GM18498 (cell line): Measurements from ENCODE around the gene SEMA4B.

Source experiments
- ATAC-seq: cut with Tn5 transposase; IDR thresholded peaks from one replicate; pipeline ENCODE4 v1.9.1; 2021; ENCODE audit warnings: mild to moderate bottlenecking, moderate library complexity; ENCODE audit not compliant: unreplicated experiment

Gene SEMA4B

DNA sequence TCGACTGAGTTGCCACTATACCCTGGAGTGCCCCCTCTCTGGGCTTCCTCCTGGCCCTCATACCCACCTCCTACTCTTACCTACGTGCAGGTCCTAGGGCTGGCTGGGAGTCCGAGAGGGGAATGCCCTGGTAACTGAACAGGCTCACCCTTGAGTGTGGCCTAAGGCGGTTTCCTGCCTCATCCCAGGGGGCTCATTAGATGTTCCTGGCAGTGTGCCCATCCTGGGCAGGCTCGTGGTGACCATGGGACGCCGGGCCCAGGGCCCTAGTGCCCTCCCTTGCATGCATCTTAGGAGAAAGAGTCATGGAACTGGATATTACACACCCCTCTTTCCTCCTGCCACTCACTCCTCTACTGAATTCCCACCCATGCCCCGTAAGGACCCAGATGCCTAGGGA is 2.8 kb downstream of the SEMA4B start:
- ATAC-seq = no peak

DNA sequence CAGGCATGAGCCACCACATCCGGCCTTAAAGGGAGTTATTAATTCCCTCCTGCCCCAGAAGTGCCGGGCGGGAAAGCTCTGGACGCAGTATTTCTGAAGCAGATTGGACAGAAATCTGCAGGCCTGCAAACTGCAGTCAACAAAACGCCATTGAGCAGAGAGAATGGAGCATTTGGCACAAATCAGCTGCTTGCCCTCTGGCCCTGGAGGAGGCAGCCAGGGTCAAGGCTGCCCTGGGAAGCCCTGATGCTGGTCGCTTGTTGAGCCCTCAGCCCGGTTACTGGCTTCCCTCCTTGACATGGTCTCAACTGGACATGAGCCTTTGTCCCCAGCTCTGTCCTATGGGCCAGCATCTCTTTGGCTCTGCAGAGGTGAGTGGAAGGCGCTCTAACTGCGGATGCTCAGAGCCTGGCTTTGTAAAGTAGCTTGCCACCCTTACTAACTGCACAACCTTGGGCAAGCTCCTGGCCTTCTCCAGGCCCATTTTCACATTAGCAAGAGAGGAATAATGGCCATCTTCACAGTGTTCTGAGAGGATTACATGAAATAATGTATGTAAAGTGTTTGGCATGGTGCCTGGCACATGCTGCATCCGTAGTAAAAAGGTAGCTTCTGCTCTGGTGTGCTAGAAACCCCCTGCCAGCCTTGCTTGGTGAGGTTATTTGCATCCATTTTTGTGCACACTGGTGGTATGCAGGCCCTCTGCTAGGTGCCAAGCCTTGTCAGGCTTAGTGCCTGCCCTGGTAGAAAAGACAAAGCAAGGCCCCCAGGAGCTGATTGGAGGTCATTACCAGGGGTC is 4.1 kb downstream of the SEMA4B start:
- ATAC-seq = no peak

DNA sequence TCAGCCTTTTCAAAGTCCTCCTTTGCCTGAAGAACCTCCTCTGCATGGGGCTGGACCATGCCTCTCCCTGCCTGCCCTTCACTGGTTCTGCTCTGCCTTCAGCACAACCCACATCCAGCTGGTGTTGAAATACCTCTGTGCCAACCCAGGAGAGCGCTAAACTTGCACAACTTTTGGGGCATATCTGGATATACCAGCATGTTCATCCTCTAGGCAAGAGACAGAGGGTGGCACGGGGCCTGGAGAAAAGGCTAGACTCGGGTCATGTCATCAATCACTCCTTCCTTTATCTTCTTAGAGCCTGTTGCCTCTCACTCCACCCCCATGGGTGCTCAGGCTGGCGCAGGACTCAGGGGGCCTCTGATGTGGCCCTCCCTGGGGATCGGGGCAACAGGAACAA is 4.8 kb downstream of the SEMA4B start:
- no peak for ATAC-seq

DNA sequence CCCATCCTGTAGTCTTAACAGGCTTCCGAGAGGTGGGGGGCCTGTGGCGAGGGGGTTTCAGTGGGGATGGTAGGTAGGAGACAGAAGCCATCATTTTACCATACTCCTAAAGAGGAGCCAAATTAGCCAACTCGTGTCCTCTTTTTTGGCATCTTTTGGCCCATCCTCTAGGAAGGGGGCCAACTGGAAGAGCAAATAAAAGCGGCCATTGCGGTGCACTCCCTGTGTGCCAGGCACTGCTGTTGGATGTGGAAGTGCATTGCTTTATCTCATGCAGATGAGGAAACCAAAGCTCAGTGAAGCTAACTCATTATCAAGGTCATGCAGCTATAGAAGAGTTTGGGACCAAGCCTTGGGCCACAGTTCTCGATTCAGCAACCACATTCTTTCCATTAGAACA is 6.1 kb downstream of the SEMA4B start:
- no peak for ATAC-seq

DNA sequence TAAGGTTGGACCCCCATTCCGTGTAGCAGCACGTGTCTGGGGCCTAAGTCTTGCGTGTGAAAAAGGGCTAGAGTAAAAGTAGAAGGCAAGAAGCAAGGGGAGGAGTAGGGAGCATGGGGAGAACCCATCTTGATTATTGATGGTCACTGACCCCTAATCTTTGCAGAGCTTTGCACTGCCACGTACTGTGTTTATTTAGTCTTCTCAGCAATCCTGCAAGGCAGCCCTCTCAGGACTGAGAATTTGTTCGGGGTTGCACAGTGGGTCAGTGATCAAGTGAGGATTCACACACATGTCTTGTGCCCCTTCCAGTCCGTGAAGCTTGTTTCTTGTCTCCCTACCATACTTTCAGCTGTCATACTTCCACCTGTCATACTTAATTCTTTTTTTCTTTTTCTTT is 7.2 kb downstream of the SEMA4B start:
- ATAC-seq = no peak

DNA sequence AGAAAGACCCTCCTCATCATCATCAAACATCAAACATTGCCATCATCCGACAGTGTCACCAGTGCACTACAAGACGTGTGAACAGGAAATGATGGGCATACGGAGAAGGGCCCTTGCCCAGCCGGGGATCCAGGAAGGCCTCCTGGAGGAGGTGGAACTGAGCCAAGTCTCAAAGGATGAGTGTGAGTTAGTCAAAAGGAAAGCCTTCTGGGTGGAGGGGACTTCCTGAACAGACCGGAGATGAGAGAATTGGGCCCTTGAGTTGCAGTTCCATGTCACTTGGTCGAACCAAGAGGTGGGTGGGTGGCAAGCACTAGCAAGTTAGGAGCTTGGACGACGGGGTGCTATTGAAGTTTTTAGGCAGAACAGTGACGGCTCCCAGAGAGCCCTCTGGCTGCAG is 8.5 kb downstream of the SEMA4B start:
- no peak for ATAC-seq

DNA sequence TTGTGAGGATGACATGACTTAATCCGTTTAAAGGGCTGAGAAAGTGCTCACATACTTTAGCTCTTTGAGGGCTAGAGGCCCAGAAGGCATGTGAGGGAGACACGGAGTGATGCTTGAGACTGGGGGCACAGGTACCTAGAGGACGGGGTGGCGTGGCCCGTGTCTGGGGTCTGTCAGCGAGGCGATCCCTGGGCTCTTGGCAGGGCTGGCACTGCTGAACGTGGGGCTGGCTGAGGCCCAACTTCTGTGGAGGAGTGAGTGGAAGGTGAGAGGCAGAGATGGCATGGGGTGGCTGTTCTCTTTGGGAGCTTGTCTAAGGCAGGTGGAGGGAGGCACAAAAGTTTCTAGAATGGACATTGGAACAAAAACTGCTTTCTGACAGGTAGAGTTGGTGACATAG is 9.5 kb downstream of the SEMA4B start:
- ATAC-seq = no peak

DNA sequence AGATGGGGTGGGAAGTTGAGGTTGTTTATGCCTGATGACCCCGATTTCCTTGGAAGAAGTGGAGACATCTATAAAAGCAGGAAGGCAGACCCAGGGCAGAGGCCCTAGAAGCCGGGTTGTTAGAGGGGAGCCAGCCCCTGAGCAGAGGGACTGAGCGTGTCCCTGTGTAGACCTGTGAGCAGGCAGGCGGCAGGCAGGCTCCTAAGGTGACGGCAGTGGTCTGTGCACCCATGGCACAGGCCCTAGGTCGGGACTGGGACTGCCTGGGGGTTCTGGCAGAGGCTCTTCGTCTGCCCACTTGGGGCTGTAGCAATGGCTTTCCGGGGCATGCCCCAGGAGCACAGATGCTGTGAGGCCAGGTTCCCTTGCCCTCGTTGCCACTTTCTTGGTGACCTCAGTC is 9.9 kb downstream of the SEMA4B start:
- ATAC-seq = no peak

GRCh38 chr15:90211440-90212143 is 10.5 kb downstream of the SEMA4B start:
- no peak for ATAC-seq

DNA sequence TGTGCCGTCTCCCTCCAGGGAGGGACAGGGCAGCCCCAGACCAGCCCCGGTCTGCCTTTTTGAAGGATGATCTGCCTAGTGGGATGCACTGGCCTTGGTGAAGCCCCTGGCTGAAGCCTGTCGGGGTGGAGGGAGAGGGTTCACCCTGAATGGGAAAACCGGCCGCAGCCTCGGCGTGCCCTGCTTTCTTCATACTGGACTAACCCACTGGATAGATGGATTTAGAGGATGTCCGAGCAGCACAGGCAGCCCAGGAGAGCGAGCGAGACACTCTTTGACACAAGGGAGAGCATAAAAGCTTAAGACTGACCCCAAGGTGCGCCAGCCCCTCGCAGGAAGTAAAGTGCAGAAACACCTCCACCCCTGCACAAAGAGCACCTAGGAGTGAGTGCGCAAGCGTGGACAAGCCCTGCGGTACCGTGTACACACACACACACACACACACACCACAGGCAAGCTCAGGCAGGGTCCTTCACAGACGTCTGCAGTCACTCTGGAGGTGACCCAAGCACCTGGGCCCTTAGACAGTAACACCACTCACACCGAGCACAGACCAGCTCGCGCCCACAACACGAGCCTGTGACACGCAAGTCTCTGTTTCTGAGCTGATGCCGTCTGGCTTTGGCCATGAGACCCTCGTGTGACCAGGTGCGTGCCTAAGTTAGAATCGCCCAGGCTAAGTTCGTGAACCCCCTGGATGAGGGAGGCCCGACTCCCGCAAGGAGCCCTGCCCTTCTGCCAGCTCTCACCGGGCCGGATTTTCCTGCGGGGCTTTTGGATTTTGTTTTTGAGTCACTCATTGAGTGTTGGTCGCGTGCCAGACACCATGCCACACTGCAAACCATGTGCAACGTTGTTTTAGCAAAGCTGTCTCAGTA is 11.3 kb downstream of the SEMA4B start:
- no peak for ATAC-seq

- no peak for ATAC-seq
Observed at GRCh38 chr15:90213122-90213817, 12.1 kb downstream of the SEMA4B start.

DNA sequence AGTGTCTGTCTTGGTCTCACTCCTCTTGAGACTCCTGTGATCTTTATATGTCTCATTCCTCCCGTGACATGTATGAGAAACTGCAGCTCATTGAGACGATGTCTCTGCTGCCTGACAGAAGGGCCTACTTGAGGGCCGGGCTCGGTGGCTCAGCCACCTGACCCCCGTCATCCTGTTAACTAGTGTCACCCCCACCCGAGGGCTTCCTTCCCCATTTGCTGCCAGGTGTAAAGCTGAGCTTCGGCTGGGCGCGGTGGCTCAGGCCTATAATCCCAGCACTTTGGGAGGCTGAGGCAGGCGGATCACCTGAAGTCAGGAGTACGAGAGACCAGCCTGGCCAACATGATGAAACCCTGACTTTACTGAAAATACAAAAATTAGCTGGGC is 12.7 kb downstream of the SEMA4B start:
- ATAC-seq = no peak

- no peak for ATAC-seq
Observed at GRCh38 chr15:90214553-90215196, 13.5 kb downstream of the SEMA4B start.

DNA sequence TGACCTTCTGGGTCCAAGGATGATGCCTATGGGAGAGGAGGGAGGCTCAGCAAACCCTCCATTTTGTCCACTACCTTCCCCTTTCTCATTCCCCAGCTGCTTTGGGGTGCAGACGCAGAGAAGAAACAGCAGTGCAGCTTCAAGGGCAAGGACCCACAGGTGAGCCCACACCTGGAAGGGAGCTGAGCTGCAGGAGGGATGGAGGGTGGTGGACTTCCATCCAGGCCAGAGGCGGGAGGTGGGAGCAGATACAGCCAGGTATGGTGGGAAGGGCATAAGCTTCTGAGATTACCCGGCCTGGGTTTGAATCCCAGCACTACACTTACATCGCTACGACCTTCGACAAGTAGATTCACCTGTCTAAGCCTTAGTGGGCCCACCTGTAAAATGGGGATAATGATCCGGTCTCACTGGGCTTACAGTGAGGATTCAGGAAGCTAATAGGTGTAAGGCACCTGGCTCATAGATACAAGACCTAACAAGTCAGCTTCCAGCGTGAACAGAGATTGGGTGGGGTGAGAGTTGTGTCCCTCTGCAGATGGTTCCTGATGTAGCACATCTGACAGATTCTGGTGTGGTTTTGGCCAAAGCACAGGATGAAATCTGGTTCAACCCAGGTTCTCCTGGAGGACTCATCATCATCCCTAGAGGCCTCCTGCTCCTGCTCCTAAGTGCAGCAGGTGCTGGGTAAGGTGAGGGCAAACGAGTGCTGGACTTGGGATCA is 16.7 kb downstream of the SEMA4B start:
- no peak for ATAC-seq

DNA sequence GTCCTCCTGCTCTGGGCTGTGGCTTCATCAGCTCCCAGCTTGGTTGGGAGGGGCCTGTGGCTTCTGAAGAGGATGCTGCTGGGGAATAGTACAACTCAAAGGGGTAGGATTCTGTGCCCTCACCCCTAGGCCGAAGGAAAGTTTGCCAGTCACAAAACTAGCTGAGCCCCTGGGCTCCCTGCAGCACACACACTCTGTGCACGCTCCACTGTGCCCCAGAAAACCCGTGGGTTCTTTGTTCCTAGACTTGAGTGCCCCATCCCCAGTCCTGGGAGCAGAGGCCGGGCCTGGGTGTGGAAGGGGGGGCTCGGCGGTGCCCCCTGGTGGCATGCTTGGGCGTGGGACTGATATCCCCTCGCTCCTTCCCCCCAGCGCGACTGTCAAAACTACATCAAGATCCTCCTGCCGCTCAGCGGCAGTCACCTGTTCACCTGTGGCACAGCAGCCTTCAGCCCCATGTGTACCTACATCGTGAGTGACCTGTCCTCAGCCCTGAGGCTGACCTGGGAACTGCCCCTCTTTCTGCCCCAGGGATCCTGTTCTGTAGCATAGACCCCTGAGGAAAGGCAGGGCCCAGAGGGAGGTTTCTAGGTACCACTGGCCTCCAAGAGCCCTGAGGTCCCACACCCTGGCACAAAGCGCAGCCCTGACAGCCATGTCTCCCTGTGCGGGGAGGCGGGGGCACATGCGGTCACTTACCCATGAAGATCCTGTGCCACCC is 18.5 kb downstream of the SEMA4B start:
- no peak for ATAC-seq

- no peak for ATAC-seq
Observed at GRCh38 chr15:90221246-90221900, 20.2 kb downstream of the SEMA4B start.

- no peak for ATAC-seq
Observed at GRCh38 chr15:90222547-90222946, 21.4 kb downstream of the SEMA4B start.

DNA sequence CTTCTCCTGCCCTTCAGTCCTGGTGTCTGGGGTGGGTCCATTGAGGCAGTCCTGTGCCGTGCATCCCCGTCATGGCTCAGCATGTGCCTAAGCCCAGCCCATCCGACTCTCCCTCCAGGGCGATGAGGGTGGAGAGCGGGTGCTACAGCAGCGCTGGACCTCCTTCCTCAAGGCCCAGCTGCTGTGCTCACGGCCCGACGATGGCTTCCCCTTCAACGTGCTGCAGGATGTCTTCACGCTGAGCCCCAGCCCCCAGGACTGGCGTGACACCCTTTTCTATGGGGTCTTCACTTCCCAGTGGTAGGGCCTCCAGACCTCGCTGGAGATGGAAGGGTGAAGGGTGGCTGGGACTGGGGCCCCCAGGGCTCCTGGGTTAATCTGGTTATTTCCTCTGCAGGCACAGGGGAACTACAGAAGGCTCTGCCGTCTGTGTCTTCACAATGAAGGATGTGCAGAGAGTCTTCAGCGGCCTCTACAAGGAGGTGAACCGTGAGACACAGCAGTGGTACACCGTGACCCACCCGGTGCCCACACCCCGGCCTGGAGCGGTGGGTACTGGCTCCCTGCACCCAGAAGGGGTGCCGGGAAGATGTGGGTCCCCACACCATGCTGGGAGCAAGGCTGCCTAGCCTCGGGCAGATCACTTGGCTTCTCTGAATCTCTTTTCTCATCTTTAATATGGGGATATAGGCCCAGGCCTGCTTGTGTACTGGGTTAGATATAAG is 22.5 kb downstream of the SEMA4B start:
- no peak for ATAC-seq
